Measurements from ENCODE around the gene C4A.
"Not testable (repeated sequence)": the region's sequence is repeated elsewhere in the genome, so short reads cannot be mapped to it uniquely, and the experiment has no call there.

C4A gene

GRCh38 chr6:31980195-31980876, 1.5 kb upstream of the C4A start:
- intact Hi-C loops (cut with micrococcal nuclease); H3K4me3 Mint-ChIP-seq; H3K9me3 Mint-ChIP-seq; H3K27ac Mint-ChIP-seq; H3K4me1 Mint-ChIP-seq (ENCODE audit: low read depth); H3K27me3 Mint-ChIP-seq: not testable (repeated sequence)
- H3K36me3 Mint-ChIP-seq (ENCODE audit: low read depth) = peaks cover 39% of the 10 kb centered on the region

- H3K27ac Mint-ChIP-seq; intact Hi-C loops (cut with micrococcal nuclease): not testable (repeated sequence)
- peaks cover 33% of the 10 kb centered on the region for H3K36me3 Mint-ChIP-seq (ENCODE audit: low read depth)
Measured at GRCh38 chr6:31980998-31981397, 859 bp upstream of the C4A start.

GRCh38 chr6:31989363-31989762, 7.5 kb downstream of the C4A start:
- H3K27me3 Mint-ChIP-seq; H3K4me1 Mint-ChIP-seq (ENCODE audit: low read depth); H3K36me3 Mint-ChIP-seq (ENCODE audit: low read depth); intact Hi-C loops (cut with micrococcal nuclease); H3K9me3 Mint-ChIP-seq; H3K27ac Mint-ChIP-seq; H3K4me3 Mint-ChIP-seq: not testable (repeated sequence)

More at GRCh38 chr6:31980998-31981397, 859 bp upstream of the C4A start:
- not testable (repeated sequence) for H3K4me3 Mint-ChIP-seq; H3K27me3 Mint-ChIP-seq; H3K9me3 Mint-ChIP-seq; H3K4me1 Mint-ChIP-seq (ENCODE audit: low read depth)

GRCh38 chr6:31994421-31994820, 12.6 kb downstream of the C4A start:
- H3K4me3 Mint-ChIP-seq; intact Hi-C loops (cut with micrococcal nuclease); H3K36me3 Mint-ChIP-seq (ENCODE audit: low read depth): not testable (repeated sequence)

GRCh38 chr6:31996385-31996784, 14.5 kb downstream of the C4A start:
- H3K27ac Mint-ChIP-seq; H3K36me3 Mint-ChIP-seq (ENCODE audit: low read depth); H3K27me3 Mint-ChIP-seq; H3K4me1 Mint-ChIP-seq (ENCODE audit: low read depth); intact Hi-C loops (cut with micrococcal nuclease); H3K9me3 Mint-ChIP-seq; H3K4me3 Mint-ChIP-seq: not testable (repeated sequence)

More at GRCh38 chr6:31994421-31994820, 12.6 kb downstream of the C4A start:
- not testable (repeated sequence) for H3K9me3 Mint-ChIP-seq; H3K4me1 Mint-ChIP-seq (ENCODE audit: low read depth); H3K27ac Mint-ChIP-seq; H3K27me3 Mint-ChIP-seq

- H3K36me3 Mint-ChIP-seq (ENCODE audit: low read depth); H3K4me1 Mint-ChIP-seq (ENCODE audit: low read depth); H3K27me3 Mint-ChIP-seq; H3K9me3 Mint-ChIP-seq; intact Hi-C loops (cut with micrococcal nuclease); H3K4me3 Mint-ChIP-seq; H3K27ac Mint-ChIP-seq: not testable (repeated sequence)
Measured at GRCh38 chr6:32002546-32003268, 20.9 kb downstream of the C4A start.

- H3K36me3 Mint-ChIP-seq (ENCODE audit: low read depth); H3K27ac Mint-ChIP-seq; H3K4me1 Mint-ChIP-seq (ENCODE audit: low read depth); H3K9me3 Mint-ChIP-seq; H3K4me3 Mint-ChIP-seq; H3K27me3 Mint-ChIP-seq; intact Hi-C loops (cut with micrococcal nuclease): not testable (repeated sequence)
Measured at GRCh38 chr6:32003301-32003700, 21.4 kb downstream of the C4A start.

- intact Hi-C loops (cut with micrococcal nuclease); H3K27me3 Mint-ChIP-seq; H3K36me3 Mint-ChIP-seq (ENCODE audit: low read depth); H3K9me3 Mint-ChIP-seq; H3K27ac Mint-ChIP-seq; H3K4me3 Mint-ChIP-seq; H3K4me1 Mint-ChIP-seq (ENCODE audit: low read depth): not testable (repeated sequence)
Measured at GRCh38 chr6:32004393-32004792, 22.5 kb downstream of the C4A start.

GRCh38 chr6:32004864-32005537, 23.1 kb downstream of the C4A start:
- intact Hi-C loops (cut with micrococcal nuclease); H3K27ac Mint-ChIP-seq; H3K9me3 Mint-ChIP-seq; H3K4me3 Mint-ChIP-seq; H3K4me1 Mint-ChIP-seq (ENCODE audit: low read depth); H3K27me3 Mint-ChIP-seq; H3K36me3 Mint-ChIP-seq (ENCODE audit: low read depth): not testable (repeated sequence)

GRCh38 chr6:32005538-32005880, 23.7 kb downstream of the C4A start:
- H3K4me3 Mint-ChIP-seq; H3K27ac Mint-ChIP-seq; intact Hi-C loops (cut with micrococcal nuclease); H3K4me1 Mint-ChIP-seq (ENCODE audit: low read depth); H3K27me3 Mint-ChIP-seq; H3K9me3 Mint-ChIP-seq; H3K36me3 Mint-ChIP-seq (ENCODE audit: low read depth): not testable (repeated sequence)

- H3K27me3 Mint-ChIP-seq; H3K36me3 Mint-ChIP-seq (ENCODE audit: low read depth); H3K9me3 Mint-ChIP-seq; H3K27ac Mint-ChIP-seq; H3K4me3 Mint-ChIP-seq; H3K4me1 Mint-ChIP-seq (ENCODE audit: low read depth); intact Hi-C loops (cut with micrococcal nuclease): not testable (repeated sequence)
Measured at GRCh38 chr6:32005991-32006529, 24.2 kb downstream of the C4A start.

GRCh38 chr6:32007086-32007485, 25.2 kb downstream of the C4A start:
- H3K27ac Mint-ChIP-seq; H3K4me3 Mint-ChIP-seq; intact Hi-C loops (cut with micrococcal nuclease); H3K36me3 Mint-ChIP-seq (ENCODE audit: low read depth); H3K27me3 Mint-ChIP-seq; H3K4me1 Mint-ChIP-seq (ENCODE audit: low read depth); H3K9me3 Mint-ChIP-seq: not testable (repeated sequence)

GRCh38 chr6:32008037-32008436, 26.2 kb downstream of the C4A start:
- H3K27ac Mint-ChIP-seq; H3K36me3 Mint-ChIP-seq (ENCODE audit: low read depth); intact Hi-C loops (cut with micrococcal nuclease); H3K27me3 Mint-ChIP-seq; H3K4me1 Mint-ChIP-seq (ENCODE audit: low read depth); H3K4me3 Mint-ChIP-seq; H3K9me3 Mint-ChIP-seq: not testable (repeated sequence)

GRCh38 chr6:32008616-32009015, 26.8 kb downstream of the C4A start:
- H3K9me3 Mint-ChIP-seq; H3K27me3 Mint-ChIP-seq; H3K4me1 Mint-ChIP-seq (ENCODE audit: low read depth); H3K27ac Mint-ChIP-seq; H3K36me3 Mint-ChIP-seq (ENCODE audit: low read depth); intact Hi-C loops (cut with micrococcal nuclease); H3K4me3 Mint-ChIP-seq: not testable (repeated sequence)
